AG08396 (cell line): ENCODE data around the gene YWHAB.

Experiments used
- DNase-seq: peaks from one replicate; pipeline ENCODE4 v3.0.0; 2012; ENCODE audit warnings: low spot score, mixed read lengths

YWHAB gene

GRCh38 chr20:44912189-44912588 is 26.7 kb downstream of the YWHAB start:
- DNase-seq = no peak

- DNase-seq = no peak
These were observed 29.4 kb downstream of the YWHAB start for GRCh38 chr20:44914924-44915323.

GRCh38 chr20:44916586-44916985 is 31.1 kb downstream of the YWHAB start:
- no peak for DNase-seq

- no peak for DNase-seq
These were observed 31.9 kb downstream of the YWHAB start for GRCh38 chr20:44917399-44917798.

GRCh38 chr20:44918342-44918741 is 32.8 kb downstream of the YWHAB start:
- DNase-seq = no peak

- DNase-seq = no peak
These were observed 33.3 kb downstream of the YWHAB start for GRCh38 chr20:44918761-44919160.

GRCh38 chr20:44921447-44921846 is 35.9 kb downstream of the YWHAB start:
- no peak for DNase-seq

- no peak for DNase-seq
These were observed 39.0 kb downstream of the YWHAB start for GRCh38 chr20:44924541-44924940.

- no peak for DNase-seq
These were observed 43.1 kb downstream of the YWHAB start for GRCh38 chr20:44928595-44928994.

- no peak for DNase-seq
These were observed 45.1 kb downstream of the YWHAB start for GRCh38 chr20:44930517-44931168.

GRCh38 chr20:44931911-44932310 is 46.4 kb downstream of the YWHAB start:
- no peak for DNase-seq

GRCh38 chr20:44932916-44933315 is 47.4 kb downstream of the YWHAB start:
- no peak for DNase-seq

- no peak for DNase-seq
These were observed 51.0 kb downstream of the YWHAB start for GRCh38 chr20:44936510-44936909.

GRCh38 chr20:44938637-44939036 is 53.1 kb downstream of the YWHAB start:
- DNase-seq = no peak

- no peak for DNase-seq
These were observed 55.7 kb downstream of the YWHAB start for GRCh38 chr20:44941120-44941691.

GRCh38 chr20:44942264-44942973 is 56.9 kb downstream of the YWHAB start:
- no peak for DNase-seq

- DNase-seq = no peak
These were observed 58.3 kb downstream of the YWHAB start for GRCh38 chr20:44943828-44944227.

GRCh38 chr20:44945261-44945660 is 59.8 kb downstream of the YWHAB start:
- no peak for DNase-seq

- no peak for DNase-seq
These were observed 60.9 kb downstream of the YWHAB start for GRCh38 chr20:44946271-44946852.

- no peak for DNase-seq
These were observed 62.6 kb downstream of the YWHAB start for GRCh38 chr20:44948107-44948506.

GRCh38 chr20:44948513-44948912 is 63.0 kb downstream of the YWHAB start:
- DNase-seq = no peak

- DNase-seq = no peak
These were observed 64.9 kb downstream of the YWHAB start for GRCh38 chr20:44950368-44950767.

- DNase-seq = no peak
These were observed 67.2 kb downstream of the YWHAB start for GRCh38 chr20:44952731-44953130.
